Measurements from ENCODE around the gene STEAP4. TPM values are rescaled to one million over a fixed set of nuclear protein-coding genes. Genes with fewer than 3 reads are reported as not detected.

STEAP4 gene
- polyA plus RNA-seq, 1 experiment: not detected

- DNase-seq (ENCODE audit: low read depth, low spot score): peak; percentile 18
- Histone ChIP-seq H3K27ac (ENCODE audit: low read depth, low read length) (no peak overlapping the region), H3K9me3 (ENCODE audit: control insufficient read depth, insufficient read depth, low read length) (no peaks in the 10 kb centered on the region), H3K4me3 (ENCODE audit: low read depth, low read length) (no peak overlapping the region), H3K27me3 (ENCODE audit: control insufficient read depth, insufficient read depth, low read length) (no peaks in the 10 kb centered on the region)
- ChIA-PET POLR2A (interaction anchor here (0.6 to 0.7 kb wide), 2 partner anchors 16 to 23 kb away, joined by 3 to 6 read pairs; no protein-coding TSS in a partner anchor), CTCF (interaction anchor here (1.2 to 1.3 kb wide), 2 partner anchors 15 to 16 kb away, joined by 3 to 5 read pairs; no protein-coding TSS in a partner anchor)
- TF ChIP-seq CTCF (IDR thresholded peaks at IDR 0.05; ENCODE audit: low read depth, low read length): no peak
Observed at GRCh38 chr7:88226886-88227516, 79.7 kb downstream of the STEAP4 start.

GRCh38 chr7:88226201-88226600 lies 80.5 kb downstream of the STEAP4 start:
- CTCF ChIA-PET: interaction anchor here (1.2 to 1.3 kb wide), 2 partner anchors 15 to 17 kb away, joined by 3 to 5 read pairs; no protein-coding TSS in a partner anchor
- Histone ChIP-seq H3K9me3 (ENCODE audit: control insufficient read depth, insufficient read depth, low read length) (no peaks in the 10 kb centered on the region), H3K27ac (ENCODE audit: low read depth, low read length) (no peak overlapping the region), H3K27me3 (ENCODE audit: control insufficient read depth, insufficient read depth, low read length) (no peaks in the 10 kb centered on the region), H3K4me3 (ENCODE audit: low read depth, low read length) (no peak overlapping the region)
- no peak for TF ChIP-seq CTCF (IDR thresholded peaks at IDR 0.05; ENCODE audit: low read depth, low read length)
- DNase-seq (ENCODE audit: low read depth, low spot score): no peak
- POLR2A ChIA-PET: no interaction called here

- CTCF ChIA-PET: no interaction called here
- Histone ChIP-seq H3K4me3 (ENCODE audit: low read depth, low read length) (no peak overlapping the region), H3K9me3 (ENCODE audit: control insufficient read depth, insufficient read depth, low read length) (no peaks in the 10 kb centered on the region), H3K27me3 (ENCODE audit: control insufficient read depth, insufficient read depth, low read length) (no peaks in the 10 kb centered on the region), H3K27ac (ENCODE audit: low read depth, low read length) (no peak overlapping the region)
- POLR2A ChIA-PET: no interaction called here
- DNase-seq (ENCODE audit: low read depth, low spot score): no peak
- no peak for TF ChIP-seq CTCF (IDR thresholded peaks at IDR 0.05; ENCODE audit: low read depth, low read length)
Observed at GRCh38 chr7:88224601-88225275, 82.0 kb downstream of the STEAP4 start.

GRCh38 chr7:88223265-88223664 lies 83.4 kb downstream of the STEAP4 start:
- H3K9me3 ChIP-seq (ENCODE audit: control insufficient read depth, insufficient read depth, low read length): no peaks in the 10 kb centered on the region
- DNase-seq (ENCODE audit: low read depth, low spot score): no peak
- no peak overlapping the region for H3K4me3 ChIP-seq (ENCODE audit: low read depth, low read length)
- POLR2A ChIA-PET: no interaction called here
- H3K27me3 ChIP-seq (ENCODE audit: control insufficient read depth, insufficient read depth, low read length): no peaks in the 10 kb centered on the region
- CTCF ChIA-PET: no interaction called here
- no peak for TF ChIP-seq CTCF (IDR thresholded peaks at IDR 0.05; ENCODE audit: low read depth, low read length)
- no peak overlapping the region for H3K27ac ChIP-seq (ENCODE audit: low read depth, low read length)

Other genes with a start within 250 kb of the STEAP4 start
- gene SRI, start 86.9 kb downstream of the STEAP4 start, polyA plus RNA-seq (2011; rRNA removed): 134 and 171 TPM in 2 replicates

Data from AG04450 (cell line).